T-helper 2 cell treated with Interferon-gamma antibody and Interleukin-4, amounts not matched to agents 5 μg/mL and 100 μg/mL, for 36 hours (primary cell): ENCODE measurements around the gene PODXL2.
"Not testable (repeated sequence)": the region's sequence is repeated elsewhere in the genome, so short reads cannot be mapped to it uniquely, and the experiment has no call there.

ENCODE experiments used
- DNase-seq: peaks from one replicate; pipeline ENCODE4 v3.0.0; 2021; ENCODE audit warnings: low spot score
- H3K27ac Mint-ChIP-seq: one replicate; pipeline ENCODE4 v1.8.0; 2021; ENCODE audit warnings: mild to moderate bottlenecking, mixed read lengths
- H3K27me3 Mint-ChIP-seq: one replicate; pipeline ENCODE4 v1.8.0; 2021; ENCODE audit warnings: low read depth, mixed read lengths
- H3K36me3 Mint-ChIP-seq: one replicate; pipeline ENCODE4 v1.8.0; 2021; ENCODE audit warnings: low read depth, mixed read lengths
- H3K4me1 Mint-ChIP-seq: one replicate; pipeline ENCODE4 v1.8.0; 2021; ENCODE audit warnings: low read depth, mixed read lengths
- H3K4me3 Mint-ChIP-seq: one replicate; pipeline ENCODE4 v1.8.0; 2022; ENCODE audit warnings: mild to moderate bottlenecking, moderate library complexity, mixed read lengths
- H3K9me3 Mint-ChIP-seq: one replicate; pipeline ENCODE4 v1.8.0; 2021; ENCODE audit warnings: mixed read lengths

PODXL2 gene

DNA sequence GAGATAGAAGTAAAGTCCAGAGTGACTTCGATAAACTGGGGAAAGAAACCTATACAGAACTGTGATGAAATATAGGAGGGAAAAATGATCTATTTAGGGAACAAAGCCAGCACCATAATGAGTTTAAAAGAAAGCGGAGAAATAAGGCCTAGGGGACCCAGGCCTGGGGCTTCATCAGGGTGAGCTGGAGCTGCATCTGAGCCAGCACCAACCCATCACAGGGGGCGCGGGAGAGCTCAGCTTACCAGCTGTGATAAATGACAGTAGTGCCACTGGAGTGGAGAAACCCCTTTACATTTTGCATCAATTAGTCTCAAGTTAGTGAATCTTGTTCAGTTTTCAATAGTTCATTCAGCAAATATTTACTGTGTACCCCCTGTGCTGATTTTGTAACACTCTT, 21.3 kb downstream of the PODXL2 start:
- Mint-ChIP-seq H3K27ac (no peak overlapping the region), H3K27me3 (peaks cover 3% of the 10 kb centered on the region), H3K9me3 (no peaks in the 10 kb centered on the region), H3K4me3 (no peak overlapping the region), H3K36me3 (no peaks in the 10 kb centered on the region), H3K4me1 (no peaks in the 10 kb centered on the region)
- DNase-seq, result no peak

DNA sequence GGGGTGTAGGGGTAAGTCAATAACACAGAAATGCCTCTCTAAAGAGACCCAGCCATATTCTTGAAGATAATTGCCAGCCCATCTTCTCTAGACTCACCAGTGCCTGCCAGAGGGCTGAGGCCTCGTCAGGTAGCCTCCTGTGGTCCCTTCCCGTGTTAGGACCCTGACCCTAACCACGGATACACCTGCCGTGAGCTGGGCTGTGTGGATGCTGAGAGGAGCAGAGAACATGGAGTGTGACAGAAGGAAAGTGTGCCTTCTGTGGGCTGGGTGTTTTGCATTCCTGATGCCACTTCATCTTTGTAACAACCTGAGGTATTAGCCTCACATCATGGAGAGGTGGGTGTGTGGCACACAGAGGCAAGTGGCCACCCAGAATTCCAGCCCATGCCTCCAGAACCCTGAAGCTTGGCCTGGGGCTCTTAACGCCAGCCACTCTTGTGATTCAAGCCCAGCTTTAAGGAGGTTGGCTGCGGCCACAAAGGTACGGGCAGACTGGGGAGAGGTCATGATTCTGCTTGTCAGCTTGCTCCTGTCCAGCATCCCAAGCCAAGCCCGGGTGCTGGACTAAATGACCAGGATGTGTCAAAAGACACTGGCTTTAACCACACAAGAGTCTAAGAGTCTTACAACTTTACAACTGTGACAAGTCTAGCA, 22.7 kb downstream of the PODXL2 start:
- no peak for DNase-seq
- Mint-ChIP-seq H3K27me3 (peaks cover 3% of the 10 kb centered on the region), H3K9me3 (no peaks in the 10 kb centered on the region), H3K4me3 (no peak overlapping the region), H3K4me1 (no peaks in the 10 kb centered on the region), H3K36me3 (no peaks in the 10 kb centered on the region), H3K27ac (no peak overlapping the region)

DNA sequence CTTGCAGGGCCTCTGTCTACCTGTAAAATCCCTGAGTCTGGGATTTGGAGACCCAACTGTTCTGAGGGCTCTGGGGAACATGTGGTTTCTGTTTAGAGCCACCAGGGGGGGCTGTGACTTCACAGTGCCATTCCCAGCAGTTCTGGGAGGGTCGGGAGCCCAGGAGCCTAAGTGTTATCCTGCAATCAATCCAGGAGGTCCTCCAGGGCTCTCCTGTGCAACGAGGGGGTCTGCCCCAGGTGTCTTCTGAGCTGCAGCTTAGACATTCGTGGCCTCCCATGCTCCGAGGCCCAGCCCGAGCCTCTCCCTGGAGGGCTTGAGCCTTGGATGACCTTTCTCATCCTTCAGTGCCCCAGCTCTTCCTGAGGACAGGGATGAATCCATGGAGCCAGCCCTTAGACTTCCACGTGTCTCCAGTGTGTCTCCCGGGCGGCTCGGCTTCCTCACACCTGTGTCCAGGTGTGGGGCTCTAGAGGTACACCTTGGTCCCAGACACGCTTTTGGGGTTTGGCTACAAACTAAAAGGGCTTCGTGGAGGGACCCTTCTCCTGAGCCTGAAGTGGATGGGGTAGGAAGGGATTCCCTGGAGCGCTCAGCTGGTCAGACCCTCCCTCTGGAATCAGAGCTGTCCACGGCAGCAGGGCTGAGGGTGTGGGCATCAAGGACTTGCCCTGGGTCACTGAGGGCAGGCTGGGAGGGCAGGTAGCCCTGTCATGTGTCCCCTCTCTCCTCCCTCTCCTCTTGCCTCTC, 23.4 kb downstream of the PODXL2 start:
- Mint-ChIP-seq H3K4me1 (no peaks in the 10 kb centered on the region), H3K27ac (no peak overlapping the region), H3K4me3 (no peak overlapping the region), H3K36me3 (no peaks in the 10 kb centered on the region), H3K27me3 (peaks cover 5% of the 10 kb centered on the region), H3K9me3 (no peaks in the 10 kb centered on the region)
- no peak for DNase-seq

DNA sequence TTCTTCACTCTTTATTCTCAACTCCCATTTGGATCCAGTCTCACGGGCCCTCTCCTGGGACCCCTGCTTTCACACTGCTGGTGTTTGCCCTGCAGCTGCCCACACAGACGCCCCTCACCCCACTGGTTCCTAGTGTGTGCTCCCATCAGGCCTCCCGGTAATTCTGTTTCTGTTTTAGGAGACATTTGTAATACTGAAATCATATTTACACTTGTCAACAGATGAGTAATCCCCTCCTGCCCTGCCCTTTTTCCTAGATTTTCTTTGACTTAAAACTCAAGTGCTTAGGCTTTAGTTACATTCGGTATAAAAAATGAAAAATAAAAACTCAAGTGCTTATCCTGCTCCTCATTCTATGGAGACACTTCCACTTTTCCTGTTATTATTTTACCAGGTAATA, 25.4 kb downstream of the PODXL2 start:
- no peaks in the 10 kb centered on the region for H3K36me3 Mint-ChIP-seq
- no peaks in the 10 kb centered on the region for H3K9me3 Mint-ChIP-seq
- no peak overlapping the region for H3K4me3 Mint-ChIP-seq
- H3K27ac Mint-ChIP-seq, result no peak overlapping the region
- no peaks in the 10 kb centered on the region for H3K4me1 Mint-ChIP-seq
- DNase-seq, result no peak
- peaks cover 15% of the 10 kb centered on the region for H3K27me3 Mint-ChIP-seq

DNA sequence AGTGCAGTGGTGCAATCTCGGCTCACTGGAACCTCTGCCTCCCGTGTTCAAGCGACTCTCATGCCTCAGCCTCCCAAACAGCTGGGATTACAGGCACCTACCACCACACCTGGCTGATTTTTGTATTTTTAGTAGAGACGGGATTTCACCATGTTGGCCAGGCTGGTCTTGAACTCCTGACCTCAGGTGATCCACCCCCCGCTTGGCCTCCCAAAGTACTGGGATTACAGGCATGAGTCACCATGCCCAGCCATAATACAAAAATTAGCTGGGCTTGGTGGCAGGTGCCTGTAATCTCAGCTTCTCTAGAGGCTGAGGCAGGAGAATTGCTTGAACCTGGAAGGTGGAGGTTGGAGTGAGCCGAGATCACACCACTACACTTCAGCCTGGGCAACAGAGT, 26.0 kb downstream of the PODXL2 start:
- not testable (repeated sequence) for DNase-seq, H3K4me1 Mint-ChIP-seq, H3K4me3 Mint-ChIP-seq, H3K9me3 Mint-ChIP-seq, H3K27ac Mint-ChIP-seq, H3K36me3 Mint-ChIP-seq
- H3K27me3 Mint-ChIP-seq, result peaks cover 14% of the 10 kb centered on the region

DNA sequence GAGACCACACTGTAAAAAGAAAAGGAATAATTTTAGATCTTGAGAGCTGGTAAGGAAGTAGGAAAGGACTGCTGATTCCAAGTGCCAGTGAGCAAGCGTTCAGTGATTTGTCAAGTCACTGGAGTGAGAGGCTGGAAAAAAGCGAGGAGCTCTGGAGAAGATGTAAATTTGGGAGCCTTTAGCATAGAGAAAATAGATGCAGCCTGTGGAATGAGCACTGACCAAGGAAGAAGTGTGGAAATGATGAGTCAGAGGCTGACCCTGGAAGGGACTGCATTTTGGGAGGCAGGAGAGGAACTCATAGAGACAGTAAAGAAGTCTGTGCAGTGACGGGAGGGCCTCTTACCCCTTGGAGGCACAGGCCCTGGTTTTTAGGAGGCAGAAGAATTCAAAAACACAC, 26.7 kb downstream of the PODXL2 start:
- H3K27ac Mint-ChIP-seq, result no peak overlapping the region
- no peak overlapping the region for H3K4me3 Mint-ChIP-seq
- no peaks in the 10 kb centered on the region for H3K9me3 Mint-ChIP-seq
- H3K27me3 Mint-ChIP-seq, result peaks cover 14% of the 10 kb centered on the region
- no peaks in the 10 kb centered on the region for H3K4me1 Mint-ChIP-seq
- H3K36me3 Mint-ChIP-seq, result no peaks in the 10 kb centered on the region
- no peak for DNase-seq

DNA sequence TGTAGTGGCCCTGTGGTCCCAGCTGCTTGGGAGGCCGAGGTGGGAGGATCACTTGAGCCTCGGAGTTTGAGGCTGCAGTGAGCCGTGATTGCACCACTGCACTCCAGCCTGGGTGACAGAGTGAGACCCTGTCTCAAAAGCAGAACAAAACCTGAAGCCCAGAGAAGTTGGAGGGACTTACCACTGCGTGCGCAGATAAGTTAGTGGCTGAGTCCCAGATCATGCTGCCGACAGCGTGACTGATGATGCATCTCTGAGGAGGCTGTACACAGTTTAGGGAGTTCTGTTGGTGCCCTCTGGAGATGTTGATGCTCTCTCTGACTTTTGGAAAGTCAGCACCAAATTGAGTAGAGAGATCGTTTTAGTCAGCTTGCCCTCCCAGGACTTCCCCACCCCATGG, 27.9 kb downstream of the PODXL2 start:
- Mint-ChIP-seq H3K27me3 (peaks cover 14% of the 10 kb centered on the region), H3K36me3 (no peaks in the 10 kb centered on the region), H3K9me3 (no peaks in the 10 kb centered on the region), H3K4me1 (no peaks in the 10 kb centered on the region), H3K27ac (no peak overlapping the region), H3K4me3 (no peak overlapping the region)
- no peak for DNase-seq

DNA sequence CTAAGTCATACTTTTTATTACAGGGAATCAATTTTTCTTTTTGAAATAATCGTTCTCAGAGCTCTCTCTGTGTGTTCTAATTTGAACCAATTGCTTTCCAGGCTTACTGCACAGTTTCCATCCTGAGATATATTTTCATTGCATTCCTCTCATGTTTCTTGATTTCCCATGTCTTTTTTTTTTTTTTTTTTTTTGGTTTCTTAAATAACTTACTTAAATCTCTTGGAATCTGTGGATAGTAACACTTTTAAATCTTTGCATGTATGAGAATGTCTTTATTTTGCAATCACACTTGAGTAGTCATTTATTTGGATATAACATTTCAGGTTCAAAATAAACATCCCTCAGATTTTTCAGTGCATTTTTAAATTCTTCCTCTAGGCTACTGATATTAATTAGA, 29.2 kb downstream of the PODXL2 start:
- H3K9me3 Mint-ChIP-seq, result no peaks in the 10 kb centered on the region
- DNase-seq, result no peak
- H3K4me3 Mint-ChIP-seq, result no peak overlapping the region
- no peaks in the 10 kb centered on the region for H3K4me1 Mint-ChIP-seq
- peaks cover 14% of the 10 kb centered on the region for H3K27me3 Mint-ChIP-seq
- H3K27ac Mint-ChIP-seq, result no peak overlapping the region
- H3K36me3 Mint-ChIP-seq, result no peaks in the 10 kb centered on the region

DNA sequence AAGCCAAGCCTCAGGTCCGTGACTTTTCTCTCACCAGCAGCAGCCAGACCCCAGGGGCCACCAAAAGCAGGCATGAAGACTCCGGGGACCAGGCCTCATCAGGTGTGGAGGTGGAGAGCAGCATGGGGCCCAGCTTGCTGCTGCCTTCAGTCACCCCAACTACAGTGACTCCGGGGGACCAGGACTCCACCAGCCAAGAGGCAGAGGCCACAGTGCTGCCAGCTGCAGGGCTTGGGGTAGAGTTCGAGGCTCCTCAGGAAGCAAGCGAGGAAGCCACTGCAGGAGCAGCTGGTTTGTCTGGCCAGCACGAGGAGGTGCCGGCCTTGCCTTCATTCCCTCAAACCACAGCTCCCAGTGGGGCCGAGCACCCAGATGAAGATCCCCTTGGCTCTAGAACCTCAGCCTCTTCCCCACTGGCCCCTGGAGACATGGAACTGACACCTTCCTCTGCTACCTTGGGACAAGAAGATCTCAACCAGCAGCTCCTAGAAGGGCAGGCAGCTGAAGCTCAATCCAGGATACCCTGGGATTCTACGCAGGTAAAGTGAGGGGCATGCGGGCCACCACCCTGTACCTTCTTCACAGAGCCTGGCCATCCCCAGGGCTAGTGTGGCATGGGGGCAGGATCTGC, 31.8 kb downstream of the PODXL2 start:
- Mint-ChIP-seq H3K36me3 (no peaks in the 10 kb centered on the region), H3K4me3 (no peak overlapping the region), H3K27me3 (peaks cover 21% of the 10 kb centered on the region), H3K4me1 (no peaks in the 10 kb centered on the region), H3K9me3 (no peaks in the 10 kb centered on the region), H3K27ac (no peak overlapping the region)
- no peak for DNase-seq

DNA sequence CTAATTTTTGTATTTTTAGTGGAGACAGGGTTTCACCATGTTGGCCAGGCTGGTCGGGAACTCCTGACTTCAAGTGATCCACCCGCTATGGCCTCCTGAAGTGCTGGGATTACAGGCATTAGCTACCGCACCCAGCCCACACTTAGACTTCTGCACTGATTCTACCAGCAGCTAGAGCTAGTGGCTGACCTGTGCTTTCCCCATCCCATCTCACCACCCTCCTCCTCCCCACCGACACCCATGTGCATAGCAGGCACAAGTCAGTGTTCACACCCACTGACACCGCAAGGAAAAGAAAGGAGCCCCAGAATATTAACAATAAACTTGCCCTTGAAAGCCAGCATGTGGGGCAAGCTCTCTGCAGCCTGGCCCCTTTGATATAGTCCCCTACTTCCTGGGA, 32.6 kb downstream of the PODXL2 start:
- Mint-ChIP-seq H3K36me3 (no peaks in the 10 kb centered on the region), H3K27ac (no peak overlapping the region), H3K27me3 (peaks cover 21% of the 10 kb centered on the region), H3K4me3 (no peak overlapping the region), H3K9me3 (no peaks in the 10 kb centered on the region), H3K4me1 (no peaks in the 10 kb centered on the region)
- DNase-seq, result no peak

DNA sequence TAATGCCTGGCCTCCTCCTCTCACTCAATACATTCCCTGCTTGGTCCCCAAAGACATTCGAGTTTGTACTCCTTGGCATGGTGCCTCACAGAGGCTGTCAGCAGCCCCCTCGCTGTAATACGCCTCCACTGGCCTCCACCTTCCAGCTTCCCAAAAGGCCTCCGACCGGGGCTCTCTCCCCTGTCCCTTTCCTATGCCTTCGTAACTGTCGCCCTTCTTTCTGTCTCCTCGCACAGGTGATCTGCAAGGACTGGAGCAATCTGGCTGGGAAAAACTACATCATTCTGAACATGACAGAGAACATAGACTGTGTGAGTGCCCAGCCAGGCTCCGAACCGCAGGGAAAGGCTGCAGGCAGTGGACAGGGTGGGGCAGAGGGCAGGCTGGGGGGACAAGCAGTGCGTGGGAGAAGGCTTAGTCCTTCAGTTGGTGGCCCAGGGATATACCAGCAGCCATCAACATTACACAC, 33.0 kb downstream of the PODXL2 start:
- Mint-ChIP-seq H3K27ac (no peak overlapping the region), H3K4me3 (no peak overlapping the region), H3K4me1 (no peaks in the 10 kb centered on the region), H3K36me3 (no peaks in the 10 kb centered on the region), H3K9me3 (no peaks in the 10 kb centered on the region), H3K27me3 (peaks cover 21% of the 10 kb centered on the region)
- DNase-seq, result no peak

DNA sequence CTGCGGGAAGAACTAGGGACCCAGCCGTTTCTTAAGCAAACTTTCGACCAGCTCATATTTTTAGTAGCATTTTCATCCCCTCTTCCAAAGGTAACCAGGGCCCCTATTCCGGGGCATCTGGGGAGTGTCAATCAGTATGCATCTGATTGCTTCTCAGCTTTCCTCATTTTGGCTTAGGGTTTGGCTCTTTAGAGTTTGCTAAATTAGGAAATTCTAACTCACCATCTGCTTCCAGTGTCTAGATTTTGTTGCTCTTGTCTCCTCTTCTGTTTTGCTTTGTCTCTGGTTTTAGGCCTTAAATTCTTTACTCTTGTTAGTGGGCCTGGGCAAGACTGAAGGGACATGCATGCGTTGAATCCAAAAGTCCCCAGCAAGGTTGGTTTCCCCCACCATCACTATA, 34.2 kb downstream of the PODXL2 start:
- H3K36me3 Mint-ChIP-seq, result no peaks in the 10 kb centered on the region
- no peaks in the 10 kb centered on the region for H3K9me3 Mint-ChIP-seq

DNA sequence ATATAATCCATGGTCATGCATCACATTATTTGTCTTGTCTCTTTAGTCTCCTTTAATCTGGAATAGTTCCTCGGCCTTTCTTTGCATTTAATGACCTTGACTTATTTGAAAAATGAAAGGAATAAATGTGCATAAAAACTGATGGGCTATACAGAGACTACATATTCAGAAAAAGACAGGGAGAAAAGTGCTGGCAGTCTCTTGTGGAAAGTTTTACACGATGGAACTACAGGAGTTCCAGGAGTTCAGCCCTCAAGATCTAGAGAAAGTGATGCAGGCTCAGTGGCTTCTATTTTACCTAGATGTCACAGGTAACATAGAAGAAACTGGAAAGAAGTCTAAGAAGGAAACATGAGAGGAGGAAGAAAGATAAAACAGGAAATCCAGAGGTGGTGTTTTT, 36.2 kb downstream of the PODXL2 start:
- Mint-ChIP-seq H3K27ac (no peak overlapping the region), H3K27me3 (peaks cover 9% of the 10 kb centered on the region), H3K36me3 (no peaks in the 10 kb centered on the region), H3K4me1 (no peaks in the 10 kb centered on the region), H3K4me3 (no peak overlapping the region), H3K9me3 (no peaks in the 10 kb centered on the region)
- DNase-seq, result no peak

More for the DNA sequence above, 34.2 kb downstream of the PODXL2 start:
- no peak for DNase-seq
- H3K27ac Mint-ChIP-seq, result no peak overlapping the region
- no peaks in the 10 kb centered on the region for H3K4me1 Mint-ChIP-seq
- H3K4me3 Mint-ChIP-seq, result no peak overlapping the region
- H3K27me3 Mint-ChIP-seq, result peaks cover 15% of the 10 kb centered on the region

DNA sequence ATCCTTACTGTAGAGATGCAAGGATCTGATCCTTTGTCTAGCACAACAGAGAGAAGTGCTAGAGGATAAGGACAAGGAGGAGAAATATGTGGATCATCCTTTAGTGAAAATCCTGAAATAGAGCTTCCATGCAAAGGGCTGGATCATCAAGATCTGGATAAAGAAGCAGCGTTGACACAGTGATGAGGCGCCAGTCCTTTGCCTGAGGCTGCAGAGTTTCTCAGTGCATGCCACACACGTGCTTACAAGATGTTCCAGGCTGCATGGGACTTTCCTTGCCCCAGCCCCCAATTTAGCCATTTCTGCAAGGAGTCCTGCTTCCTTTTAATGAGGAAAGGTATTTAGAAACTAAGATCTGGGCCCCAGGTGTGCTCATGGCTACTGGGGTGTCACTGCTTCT, 36.6 kb downstream of the PODXL2 start:
- Mint-ChIP-seq H3K27me3 (peaks cover 7% of the 10 kb centered on the region), H3K36me3 (no peaks in the 10 kb centered on the region), H3K4me1 (no peaks in the 10 kb centered on the region), H3K27ac (no peak overlapping the region), H3K9me3 (no peaks in the 10 kb centered on the region), H3K4me3 (no peak overlapping the region)
- no peak for DNase-seq
